GM08714 (cell line): ENCODE measurements around the gene DUSP11.

Experiments
- H3K4me3 ChIP-seq: fragments of 200-500 bp; sonication (Bioruptor generic); 2 replicates; pipeline ENCODE4 v1.5.1; 2014; ENCODE audit warnings: mild to moderate bottlenecking, low read length, inconsistent platforms
- ZNF274 ChIP-seq: IDR thresholded peaks from 2 replicates; pipeline ENCODE4 v1.6.1; 2012; ENCODE audit warnings: mild to moderate bottlenecking, low read depth, low read length

DUSP11 gene

DNA sequence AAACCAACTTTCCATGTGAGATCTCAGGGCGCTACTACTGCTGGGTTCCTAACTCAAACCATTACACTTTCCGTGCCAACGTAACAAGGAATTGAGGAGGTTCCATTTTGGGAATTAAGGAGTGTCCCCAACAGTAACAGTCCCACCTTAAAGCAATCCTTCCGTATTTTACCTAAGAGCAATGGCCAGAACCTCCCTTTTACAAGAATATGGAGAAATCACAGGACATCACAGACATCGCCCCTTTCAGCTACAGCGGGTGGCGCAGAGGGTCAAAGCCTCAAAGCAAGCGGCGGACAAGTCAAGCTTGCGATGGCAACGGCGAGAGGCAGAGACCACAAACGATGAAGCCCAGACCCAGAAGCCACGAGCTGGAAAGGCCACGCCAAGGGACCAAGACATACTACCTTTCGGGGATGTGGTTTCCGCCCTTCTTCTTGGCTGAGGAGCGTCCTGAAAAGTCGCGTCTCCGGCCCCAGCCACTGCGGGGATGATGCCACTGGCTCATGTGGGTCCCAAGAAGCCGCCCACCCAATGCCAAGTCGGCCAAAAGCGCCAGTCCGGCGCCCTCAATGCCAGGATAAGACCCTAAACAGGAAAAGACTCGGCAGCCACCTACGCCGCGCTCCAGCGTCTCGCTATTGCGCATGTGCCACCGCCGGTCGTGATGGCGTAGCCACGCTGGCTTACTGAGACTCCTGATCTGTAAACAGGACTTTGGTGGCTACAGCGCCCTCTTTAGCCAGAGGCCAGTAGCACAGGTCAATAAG is at the start of gene DUSP11:
Gene DUSP11, minus strand, starts transcription at position 637 of the 770 bp plus-strand sequence. Its CDS starts 129 bp downstream, at position 508.
- peak within 1 kb of the TSS; percentile 91 for H3K4me3 ChIP-seq
- no peak for TF ChIP-seq ZNF274

DNA sequence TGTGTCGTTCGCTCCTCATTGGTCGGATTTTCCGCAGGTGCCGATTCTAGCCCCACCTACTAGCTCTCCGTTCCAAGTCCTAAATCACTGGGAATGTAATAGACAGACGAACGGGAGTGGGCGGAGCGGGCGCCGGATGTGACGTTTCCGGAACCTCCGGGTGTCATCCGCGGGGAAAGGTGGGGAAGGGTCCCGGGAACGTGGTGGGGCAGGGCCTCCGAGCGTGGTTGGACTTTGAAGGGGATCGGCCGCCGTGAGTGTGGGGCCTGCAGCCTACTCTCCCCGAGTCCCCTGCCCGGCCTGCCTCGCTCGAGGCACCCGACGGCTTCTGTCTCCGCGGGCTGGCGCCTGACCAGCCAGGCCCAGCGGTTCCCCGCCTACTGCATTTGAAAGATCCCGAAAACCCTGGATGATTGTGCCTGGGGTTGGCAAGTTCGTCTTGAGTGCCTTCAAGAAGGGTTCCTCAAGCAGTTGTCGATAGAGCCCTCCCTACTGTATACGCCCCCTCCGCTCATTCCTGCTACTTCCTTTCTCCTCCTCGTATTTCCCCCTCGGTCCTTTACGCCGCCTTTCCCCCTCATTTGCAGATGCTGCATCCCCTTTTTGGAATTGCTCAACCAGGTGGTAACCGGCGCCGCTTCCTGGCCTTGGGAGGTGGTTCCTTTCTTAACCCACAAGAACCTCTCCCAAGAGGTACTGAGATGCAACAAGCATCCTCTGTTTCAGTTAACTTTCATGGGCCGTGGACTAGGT is 49.1 kb upstream of the DUSP11 start, which contains the start of gene STAMBP:
Gene STAMBP, plus strand, starts transcription at position 144 of the 753 bp plus-strand sequence. CDS start 1,896 bp downstream, outside the sequence.
- H3K4me3 ChIP-seq, result peak within 1 kb of the TSS; percentile 88
- no peak for TF ChIP-seq ZNF274

DNA sequence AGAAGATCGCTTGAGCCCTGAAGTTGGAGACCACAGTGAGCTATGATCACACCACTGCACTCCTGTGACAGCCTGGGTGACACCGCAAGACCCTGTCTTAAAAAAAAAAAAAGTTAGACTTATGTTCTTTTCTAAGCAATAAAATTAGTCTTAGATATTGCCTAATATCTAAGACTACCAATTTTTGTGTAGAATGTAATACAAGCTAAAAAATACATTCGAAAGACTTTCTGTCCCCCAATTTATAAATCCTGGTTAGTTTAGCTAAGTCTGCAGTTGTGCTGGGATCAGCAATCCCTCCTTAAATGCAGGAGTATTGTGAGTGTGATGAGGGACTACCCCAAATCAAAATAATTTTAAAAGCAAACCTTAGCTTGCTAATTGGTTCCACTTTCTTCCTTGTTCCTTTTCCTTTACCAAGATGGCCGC is 48.5 kb upstream of the DUSP11 start:
- TF ChIP-seq ZNF274, result no peak

DNA sequence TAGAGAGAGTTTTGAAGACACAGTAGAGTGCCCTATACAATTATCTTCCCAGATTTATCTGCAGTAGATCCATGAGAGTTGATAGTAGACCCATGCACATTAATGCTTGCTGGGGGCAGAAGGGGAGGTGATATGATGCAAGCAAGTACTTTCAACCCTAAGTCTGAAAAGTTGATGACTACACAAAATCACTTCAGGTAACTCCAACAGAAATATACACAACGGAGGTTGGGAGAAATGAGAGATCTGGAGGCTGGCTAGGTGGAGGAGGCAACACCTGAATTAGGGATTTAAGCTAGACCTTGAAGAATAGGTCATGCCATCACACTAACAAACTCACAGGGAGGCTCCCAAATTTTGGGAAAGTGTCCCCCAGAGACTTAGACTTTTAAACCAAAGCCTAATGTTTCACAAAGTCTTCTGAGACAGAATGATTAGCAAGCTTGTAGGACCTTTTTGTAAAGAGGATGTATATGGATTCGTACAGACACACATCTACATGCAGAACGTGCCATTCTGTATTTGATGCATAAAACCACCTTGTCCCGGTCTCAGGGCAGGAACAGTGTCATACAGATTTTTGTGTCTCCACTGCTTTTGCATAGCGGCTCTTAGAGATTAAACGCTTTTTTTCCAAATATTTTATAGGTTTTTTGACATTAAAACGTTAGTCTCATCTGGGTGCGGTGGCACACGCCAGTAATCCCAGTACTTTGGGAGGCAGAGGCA is 47.9 kb upstream of the DUSP11 start:
- peak overlapping the region; percentile 88 for H3K4me3 ChIP-seq
- TF ChIP-seq ZNF274, result no peak

More for the DNA sequence above, 48.5 kb upstream of the DUSP11 start:
- peak overlapping the region; percentile 88 for H3K4me3 ChIP-seq

DNA sequence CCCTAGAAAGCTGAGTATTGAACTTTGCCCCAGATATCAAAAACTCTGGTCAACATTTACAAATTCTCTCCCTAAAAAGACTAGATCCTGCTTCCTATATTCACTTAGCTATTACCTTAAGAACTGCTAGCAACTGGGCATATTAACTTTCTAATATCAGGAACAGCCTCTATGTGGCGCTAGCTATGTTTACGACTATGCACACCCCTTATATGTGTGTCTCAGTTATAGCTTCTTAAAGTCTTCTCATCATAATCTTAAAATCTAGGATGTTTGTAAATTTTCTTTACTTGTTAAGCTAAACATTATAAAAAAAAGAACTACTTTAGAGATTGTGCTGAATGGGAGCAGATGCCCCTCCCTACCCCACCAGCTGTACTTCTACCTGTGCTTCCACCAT is 47.1 kb upstream of the DUSP11 start:
- no peak overlapping the region for H3K4me3 ChIP-seq
- no peak for TF ChIP-seq ZNF274

DNA sequence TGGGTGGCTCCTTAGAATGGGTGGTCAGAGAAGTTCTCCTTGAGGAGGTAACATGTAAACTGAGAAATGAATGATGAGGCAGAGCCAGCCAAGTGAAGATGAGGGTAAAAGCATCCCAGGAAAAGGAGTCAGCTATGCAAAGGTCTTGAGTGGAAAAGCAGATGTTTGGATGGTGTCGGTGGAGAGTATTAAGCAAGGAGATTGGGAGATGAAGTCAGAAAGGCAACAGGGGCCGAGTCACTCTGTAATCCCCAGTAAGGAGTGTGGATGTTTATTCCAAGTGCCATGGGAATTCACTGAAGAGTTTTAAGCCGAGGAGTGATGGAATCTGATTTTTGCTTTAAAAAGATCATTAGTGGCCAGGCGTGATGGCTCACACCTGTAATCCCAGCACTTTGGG is 45.5 kb upstream of the DUSP11 start:
- no peak overlapping the region for H3K4me3 ChIP-seq
- TF ChIP-seq ZNF274, result no peak

DNA sequence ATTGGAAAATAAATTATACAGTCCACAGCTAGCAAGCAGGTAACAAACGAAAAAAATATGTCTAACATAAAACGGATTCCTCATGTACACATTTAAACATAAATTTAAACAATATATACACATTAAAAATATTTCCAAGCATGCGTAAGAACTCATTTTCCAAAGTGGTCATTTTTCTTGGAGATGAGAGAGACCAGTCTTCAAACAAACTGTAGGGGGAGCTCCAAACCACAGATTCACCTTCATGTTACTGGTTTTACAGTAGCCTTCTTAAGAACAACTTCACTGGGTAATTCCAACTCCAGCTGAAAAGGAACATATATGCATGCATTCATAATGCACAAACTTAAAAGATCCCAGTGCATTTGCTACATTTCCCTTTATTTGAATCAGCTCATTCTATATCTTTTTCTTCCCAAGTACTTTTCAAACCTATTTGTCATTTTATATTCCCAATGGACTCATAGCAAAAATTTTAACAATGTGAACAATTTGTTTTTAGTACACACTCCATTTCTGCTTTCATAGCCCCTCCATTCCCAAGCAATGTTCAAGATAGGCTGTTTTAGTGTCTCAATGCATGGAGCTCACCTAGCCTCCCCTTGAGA is 44.1 kb upstream of the DUSP11 start:
- no peak for TF ChIP-seq ZNF274
- no peak overlapping the region for H3K4me3 ChIP-seq

DNA sequence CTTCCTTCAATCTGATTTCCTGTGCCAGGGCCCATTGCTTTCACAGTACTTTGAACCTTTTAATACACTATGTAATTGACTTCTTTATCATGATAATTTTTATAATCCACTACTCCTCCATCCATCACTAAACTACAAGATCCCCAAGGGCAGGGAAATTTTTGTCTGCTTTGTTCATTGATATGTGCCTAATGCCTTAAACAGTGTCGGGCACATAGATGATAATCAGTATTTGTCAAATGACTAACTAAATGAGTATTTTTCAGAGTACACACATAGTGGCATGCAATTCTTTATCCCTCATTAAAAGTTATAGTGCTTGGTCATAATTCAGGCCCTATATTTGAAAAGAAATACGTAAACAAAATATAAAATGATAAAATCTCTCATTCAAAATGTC is 43.5 kb upstream of the DUSP11 start:
- TF ChIP-seq ZNF274, result no peak
- H3K4me3 ChIP-seq, result no peak overlapping the region

DNA sequence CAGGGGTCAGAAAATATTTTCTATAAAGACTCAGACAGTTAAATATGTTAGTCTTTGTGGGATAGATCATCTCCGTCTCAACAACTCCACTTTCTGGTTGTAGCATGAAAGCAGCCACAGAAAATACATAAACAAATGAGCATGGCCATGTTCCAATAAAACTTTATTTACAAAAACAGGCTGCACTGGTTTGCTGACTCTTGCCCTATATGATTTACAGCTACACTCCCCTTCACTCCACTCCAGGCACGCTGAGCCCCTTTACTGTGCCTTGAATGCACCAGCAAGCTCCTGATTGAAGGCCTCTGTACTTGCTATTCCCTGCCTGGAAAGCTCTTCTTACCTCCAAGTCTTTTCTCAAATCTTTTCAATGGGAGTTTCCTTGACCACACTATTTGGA is 43.1 kb upstream of the DUSP11 start:
- no peak overlapping the region for H3K4me3 ChIP-seq
- no peak for TF ChIP-seq ZNF274

DNA sequence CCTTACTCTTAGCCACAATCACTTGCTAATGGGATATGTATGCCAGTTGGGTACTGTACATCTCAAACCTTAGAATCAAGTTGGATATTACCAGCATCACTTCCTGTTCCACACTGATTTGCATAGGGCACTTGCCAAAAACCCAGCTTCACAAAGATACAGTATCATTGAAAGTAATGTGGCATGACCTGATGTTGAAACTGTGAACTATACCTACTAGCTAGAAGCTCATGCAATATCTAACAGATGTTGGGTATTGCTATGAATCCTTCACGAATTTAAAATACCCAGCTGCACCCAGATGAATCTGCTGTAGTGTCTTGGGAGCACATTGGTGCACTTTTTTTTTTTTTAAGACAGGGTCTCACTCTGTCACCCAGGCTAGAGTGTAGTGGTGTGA is 42.4 kb upstream of the DUSP11 start:
- TF ChIP-seq ZNF274, result no peak

DNA sequence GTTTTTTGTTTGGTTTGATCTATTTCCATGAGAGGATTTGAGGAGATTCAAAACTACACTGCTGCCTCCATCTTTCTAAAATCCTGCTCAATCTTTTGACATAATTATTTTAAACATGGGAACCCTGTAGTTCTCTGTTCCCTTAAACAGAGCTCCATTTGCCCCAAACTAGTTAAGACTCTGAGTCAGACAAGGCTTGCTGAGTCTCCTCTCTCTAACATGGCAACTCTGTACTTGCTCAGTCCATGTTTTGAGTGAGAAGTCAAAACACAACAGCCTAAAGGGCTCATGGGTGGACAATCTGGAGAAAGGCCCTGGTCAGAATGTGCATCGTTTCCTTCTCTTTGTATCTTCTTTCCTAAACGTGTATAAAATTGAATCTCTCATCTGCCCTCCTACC is 41.8 kb upstream of the DUSP11 start:
- no peak overlapping the region for H3K4me3 ChIP-seq
- no peak for TF ChIP-seq ZNF274

More for the DNA sequence above, 42.4 kb upstream of the DUSP11 start:
- H3K4me3 ChIP-seq, result no peak overlapping the region; the same call in 1 of the 2 replicates

DNA sequence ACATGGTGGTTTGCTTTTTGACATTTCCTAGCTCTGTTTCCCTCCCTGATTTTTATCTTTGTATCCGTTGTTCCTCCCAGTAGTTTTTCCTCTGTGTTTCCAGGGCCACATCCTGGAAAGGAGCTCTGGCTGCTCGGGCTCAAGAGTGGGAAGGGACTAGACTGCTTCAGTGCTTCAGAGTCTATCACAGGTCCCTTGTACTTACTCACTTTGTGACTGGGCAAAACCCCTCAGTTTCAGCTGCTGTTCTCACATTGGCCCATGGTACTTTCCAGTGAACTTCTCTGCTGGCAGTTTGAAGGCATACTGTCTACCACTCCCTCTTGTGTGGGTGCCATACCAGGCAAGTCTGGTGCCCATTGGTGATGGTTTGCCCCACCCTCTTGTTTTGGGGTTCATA is 41.3 kb upstream of the DUSP11 start:
- no peak for TF ChIP-seq ZNF274
- no peak overlapping the region for H3K4me3 ChIP-seq

DNA sequence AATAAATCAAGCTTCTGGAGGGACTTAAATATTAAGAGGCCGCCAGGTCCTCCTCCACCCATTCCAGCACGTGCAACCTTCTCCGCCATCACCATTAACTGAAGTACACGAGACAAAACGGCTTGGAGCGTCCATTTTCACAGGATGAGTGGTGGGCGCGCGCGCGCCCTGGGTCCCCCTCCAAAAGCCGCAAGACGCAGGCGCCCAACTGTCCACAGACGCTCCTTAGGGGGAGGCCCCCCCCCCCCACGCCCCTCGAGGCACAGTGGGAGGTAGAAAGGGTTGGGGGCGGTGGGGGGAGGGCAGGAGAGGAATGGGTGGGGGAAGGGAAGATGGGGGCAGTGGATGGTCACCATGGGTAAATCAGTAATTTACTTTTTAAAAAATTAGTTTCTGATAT is 38.4 kb upstream of the DUSP11 start:
- no peak for TF ChIP-seq ZNF274
- H3K4me3 ChIP-seq, result no peak overlapping the region

DNA sequence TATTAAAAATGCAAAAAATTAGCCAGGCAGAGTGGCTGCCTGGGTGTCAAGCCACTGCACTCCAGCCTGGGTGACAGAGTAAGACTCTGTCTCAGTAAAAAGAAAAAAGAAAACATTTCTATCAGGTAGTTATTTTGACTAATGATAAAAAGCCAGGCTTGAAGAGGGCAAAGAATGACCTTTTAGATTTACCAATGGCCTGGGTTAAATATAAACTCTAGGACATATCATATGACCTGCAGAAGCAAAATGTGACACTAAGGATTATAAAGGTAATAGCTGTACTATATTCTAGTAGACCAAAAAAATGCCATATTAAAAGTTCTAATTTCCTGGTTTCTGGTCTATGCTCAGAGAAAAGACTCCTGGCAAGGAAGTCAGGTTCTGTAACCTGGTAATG is 32.7 kb upstream of the DUSP11 start:
- no peak overlapping the region for H3K4me3 ChIP-seq
- no peak for TF ChIP-seq ZNF274
